Measurements from ENCODE around the gene EHMT2.
"Not testable (repeated sequence)": the region's sequence is repeated elsewhere in the genome, so short reads cannot be mapped to it uniquely, and the experiment has no call there.

Gene EHMT2

DNA sequence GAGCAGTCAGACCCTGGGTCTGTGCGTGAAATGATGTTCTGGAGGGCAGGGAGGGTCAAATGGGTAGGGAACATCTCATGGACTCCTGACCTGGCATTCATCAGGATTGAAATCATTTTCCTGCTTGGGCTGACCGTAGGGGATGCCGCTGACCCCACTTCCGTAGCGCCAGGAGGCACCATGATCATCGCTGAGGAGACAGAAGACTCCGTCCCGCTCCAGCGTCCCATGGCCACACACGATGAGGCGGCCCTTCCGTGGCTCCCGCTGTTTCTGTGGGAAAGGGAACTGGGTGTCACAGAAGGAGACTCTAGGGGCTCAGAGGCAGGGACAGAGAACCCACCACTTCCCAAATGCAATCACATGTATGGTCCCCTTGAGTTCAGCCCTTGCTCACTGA lies 37.1 kb downstream of the EHMT2 start:
- no peak overlapping the region for H3K4me3 ChIP-seq (ENCODE audit: low read depth, low read length)
- peaks cover 0 to 44% of the 10 kb centered on the region in 2 experiments; a peak in 2 of 3 replicates for H3K36me3 ChIP-seq (ENCODE audit: control insufficient read depth in 2 of 2, insufficient read depth in 1 of 2, low read length in 2 of 2)
- TF ChIP-seq ZNF530 (tag by site-specific recombination; IDR thresholded peaks at IDR 0.05; ENCODE audit: low read depth), result no peak
- no peak for TF ChIP-seq ZNF133 (tag by site-specific recombination; IDR thresholded peaks at IDR 0.05)
- no peaks in the 10 kb centered on the region for H3K9me3 ChIP-seq (ENCODE audit: control insufficient read depth, insufficient read depth, low read depth, low read length)
- no peaks in the 10 kb centered on the region for H3K4me1 ChIP-seq (ENCODE audit: control insufficient read depth, insufficient read depth, low read length)
- POLR2A ChIA-PET, result interaction anchor here (0.5 to 2.0 kb wide), 4 partner anchors 19 to 46 kb away, joined by 3 to 7 read pairs (median 4); partner anchors contain the start of gene HSPA1B
- CTCF ChIA-PET, result interaction anchor here (0.9 to 1.5 kb wide), 3 partner anchors 79 to 188 kb away, joined by 3 to 4 read pairs (median 3); no protein-coding TSS in a partner anchor
- no peak overlapping the region for H3K27ac ChIP-seq (ENCODE audit: extremely low read depth, low read depth, low read length)

DNA sequence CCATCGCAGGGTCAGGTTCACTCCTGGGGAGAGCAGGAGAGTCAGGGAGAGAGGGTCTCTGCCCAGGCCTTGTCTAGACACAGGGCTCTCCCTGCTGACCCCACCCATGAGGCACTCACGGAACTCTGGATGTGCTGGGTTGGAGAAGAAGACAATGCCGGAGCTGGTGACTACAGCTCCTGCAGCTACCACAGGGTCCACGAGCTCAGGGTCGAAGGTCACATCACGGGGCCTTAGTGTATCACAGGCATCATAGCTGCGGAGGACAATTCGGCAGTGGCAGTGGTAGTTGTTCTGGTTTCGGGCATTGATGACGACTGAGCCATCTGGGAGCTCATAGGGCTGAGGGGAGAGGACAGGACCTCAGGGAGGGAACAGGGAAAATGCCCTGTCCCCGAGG lies 37.6 kb downstream of the EHMT2 start:
- TF ChIP-seq ZBTB17 (tag by site-specific recombination; IDR thresholded peaks at IDR 0.05), result no peak
- no peak for TF ChIP-seq ZNF350 (tag by site-specific recombination; IDR thresholded peaks at IDR 0.05)
- no peak for TF ChIP-seq ZNF660 (tag by site-specific recombination; IDR thresholded peaks at IDR 0.05)
- TF ChIP-seq, protein P1, sequence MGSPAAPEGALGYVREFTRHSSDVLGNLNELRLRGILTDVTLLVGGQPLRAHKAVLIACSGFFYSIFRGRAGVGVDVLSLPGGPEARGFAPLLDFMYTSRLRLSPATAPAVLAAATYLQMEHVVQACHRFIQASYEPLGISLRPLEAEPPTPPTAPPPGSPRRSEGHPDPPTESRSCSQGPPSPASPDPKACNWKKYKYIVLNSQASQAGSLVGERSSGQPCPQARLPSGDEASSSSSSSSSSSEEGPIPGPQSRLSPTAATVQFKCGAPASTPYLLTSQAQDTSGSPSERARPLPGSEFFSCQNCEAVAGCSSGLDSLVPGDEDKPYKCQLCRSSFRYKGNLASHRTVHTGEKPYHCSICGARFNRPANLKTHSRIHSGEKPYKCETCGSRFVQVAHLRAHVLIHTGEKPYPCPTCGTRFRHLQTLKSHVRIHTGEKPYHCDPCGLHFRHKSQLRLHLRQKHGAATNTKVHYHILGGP (tag by site-specific recombination; IDR thresholded peaks at IDR 0.05), result no peak
- Histone ChIP-seq H3K4me3 (ENCODE audit: low read depth, low read length) (no peak overlapping the region), H3K9me3 (ENCODE audit: control insufficient read depth, insufficient read depth, low read depth, low read length) (no peaks in the 10 kb centered on the region), H3K27ac (ENCODE audit: extremely low read depth, low read depth, low read length) (no peak overlapping the region), H3K36me3 (ENCODE audit: control insufficient read depth in 2 of 2, insufficient read depth in 1 of 2, low read length in 2 of 2) (peaks cover 0 to 45% of the 10 kb centered on the region in 2 experiments; a peak in 2 of 3 replicates), H3K4me1 (ENCODE audit: control insufficient read depth, insufficient read depth, low read length) (no peaks in the 10 kb centered on the region)
- ChIA-PET CTCF (interaction anchor here (0.6 to 1.5 kb wide), 5 partner anchors 21 to 188 kb away, joined by 3 to 4 read pairs (median 3); no protein-coding TSS in a partner anchor), POLR2A (interaction anchor here (0.7 to 2.0 kb wide), 5 partner anchors 18 to 195 kb away, joined by 3 to 7 read pairs (median 4); partner anchors contain the start of genes GPANK1 and HSPA1B)

DNA sequence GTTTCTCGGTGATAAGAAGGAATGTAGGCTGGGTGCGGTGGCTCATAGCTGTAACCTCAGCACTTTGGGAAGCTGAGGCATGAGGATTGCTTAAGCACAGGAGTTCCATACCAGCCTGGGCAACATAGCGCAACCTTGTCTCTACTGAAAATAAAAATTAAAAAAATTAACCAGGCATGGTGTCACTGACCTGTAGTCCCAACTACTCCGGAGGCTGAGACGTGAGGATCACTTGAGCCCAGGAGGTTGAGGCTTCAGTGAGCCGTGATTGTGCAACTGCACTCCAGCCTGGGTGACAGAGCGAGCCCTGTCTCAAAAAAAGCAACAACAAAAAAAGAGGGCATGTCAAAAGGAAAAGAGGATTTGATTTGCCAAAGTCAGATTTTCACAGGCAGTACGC lies 38.8 kb downstream of the EHMT2 start:
- POLR2A ChIA-PET, result interaction anchor here (0.7 to 2.0 kb wide), 4 partner anchors 15 to 194 kb away, joined by 3 to 7 read pairs (median 4); partner anchors contain the start of genes GPANK1 and HSPA1B
- TF ChIP-seq REPIN1 (tag by site-specific recombination; IDR thresholded peaks at IDR 0.05; ENCODE audit: low read depth) (no peak), GFI1B (tag by site-specific recombination; IDR thresholded peaks at IDR 0.05) (no peak)
- TF ChIP-seq, protein P2, sequence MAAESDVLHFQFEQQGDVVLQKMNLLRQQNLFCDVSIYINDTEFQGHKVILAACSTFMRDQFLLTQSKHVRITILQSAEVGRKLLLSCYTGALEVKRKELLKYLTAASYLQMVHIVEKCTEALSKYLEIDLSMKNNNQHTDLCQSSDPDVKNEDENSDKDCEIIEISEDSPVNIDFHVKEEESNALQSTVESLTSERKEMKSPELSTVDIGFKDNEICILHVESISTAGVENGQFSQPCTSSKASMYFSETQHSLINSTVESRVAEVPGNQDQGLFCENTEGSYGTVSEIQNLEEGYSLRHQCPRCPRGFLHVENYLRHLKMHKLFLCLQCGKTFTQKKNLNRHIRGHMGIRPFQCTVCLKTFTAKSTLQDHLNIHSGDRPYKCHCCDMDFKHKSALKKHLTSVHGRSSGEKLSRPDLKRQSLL (tag by site-specific recombination; IDR thresholded peaks at IDR 0.05), result no peak
- TF ChIP-seq, protein P3, sequence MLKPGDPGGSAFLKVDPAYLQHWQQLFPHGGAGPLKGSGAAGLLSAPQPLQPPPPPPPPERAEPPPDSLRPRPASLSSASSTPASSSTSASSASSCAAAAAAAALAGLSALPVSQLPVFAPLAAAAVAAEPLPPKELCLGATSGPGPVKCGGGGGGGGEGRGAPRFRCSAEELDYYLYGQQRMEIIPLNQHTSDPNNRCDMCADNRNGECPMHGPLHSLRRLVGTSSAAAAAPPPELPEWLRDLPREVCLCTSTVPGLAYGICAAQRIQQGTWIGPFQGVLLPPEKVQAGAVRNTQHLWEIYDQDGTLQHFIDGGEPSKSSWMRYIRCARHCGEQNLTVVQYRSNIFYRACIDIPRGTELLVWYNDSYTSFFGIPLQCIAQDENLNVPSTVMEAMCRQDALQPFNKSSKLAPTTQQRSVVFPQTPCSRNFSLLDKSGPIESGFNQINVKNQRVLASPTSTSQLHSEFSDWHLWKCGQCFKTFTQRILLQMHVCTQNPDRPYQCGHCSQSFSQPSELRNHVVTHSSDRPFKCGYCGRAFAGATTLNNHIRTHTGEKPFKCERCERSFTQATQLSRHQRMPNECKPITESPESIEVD (tag by site-specific recombination; IDR thresholded peaks at IDR 0.05), result no peak
- CTCF ChIA-PET, result interaction anchor here (0.8 to 1.3 kb wide), 2 partner anchors 93 to 179 kb away, joined by 3 to 4 read pairs; no protein-coding TSS in a partner anchor
- Histone ChIP-seq H3K36me3 (ENCODE audit: control insufficient read depth in 2 of 2, insufficient read depth in 1 of 2, low read length in 2 of 2) (peaks cover 0 to 45% of the 10 kb centered on the region in 2 experiments; a peak in 2 of 3 replicates), H3K4me3 (ENCODE audit: low read depth, low read length) (no peak overlapping the region), H3K9me3 (ENCODE audit: control insufficient read depth, insufficient read depth, low read depth, low read length) (no peaks in the 10 kb centered on the region), H3K27ac (ENCODE audit: extremely low read depth, low read depth, low read length) (no peak overlapping the region), H3K4me1 (ENCODE audit: control insufficient read depth, insufficient read depth, low read length) (no peaks in the 10 kb centered on the region)

DNA sequence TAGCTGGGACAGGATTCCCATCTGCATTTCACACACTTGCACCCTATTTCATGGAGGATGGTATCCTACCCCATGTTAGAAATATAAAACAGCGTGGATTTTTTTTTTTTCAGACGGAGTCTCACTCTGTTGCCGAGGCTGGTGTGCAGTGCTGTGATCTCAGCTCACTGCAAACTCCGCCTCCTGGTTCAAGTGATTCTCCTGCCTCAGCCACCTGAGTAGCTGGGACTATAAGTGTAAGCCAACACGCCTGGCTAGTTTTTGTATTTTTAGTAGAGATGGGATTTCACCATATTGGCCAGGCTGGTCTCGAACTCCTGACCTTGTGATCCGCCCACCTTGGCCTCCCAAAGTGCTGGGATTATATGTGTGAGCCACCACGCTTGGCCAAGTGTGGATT lies 39.7 kb downstream of the EHMT2 start:
- H3K4me3 ChIP-seq (ENCODE audit: low read depth, low read length); H3K4me1 ChIP-seq (ENCODE audit: control insufficient read depth, insufficient read depth, low read length); CTCF ChIA-PET; H3K27ac ChIP-seq (ENCODE audit: extremely low read depth, low read depth, low read length); H3K9me3 ChIP-seq (ENCODE audit: control insufficient read depth, insufficient read depth, low read depth, low read length): not testable (repeated sequence)
- POLR2A ChIA-PET, result interaction anchor here (0.7 to 1.7 kb wide), 4 partner anchors 23 to 44 kb away, joined by 3 to 7 read pairs (median 4); partner anchors contain the start of genes EHMT2 and HSPA1B
- peaks cover 0 to 45% of the 10 kb centered on the region in 2 experiments; a peak in 2 of 3 replicates for H3K36me3 ChIP-seq (ENCODE audit: control insufficient read depth in 2 of 2, insufficient read depth in 1 of 2, low read length in 2 of 2)

DNA sequence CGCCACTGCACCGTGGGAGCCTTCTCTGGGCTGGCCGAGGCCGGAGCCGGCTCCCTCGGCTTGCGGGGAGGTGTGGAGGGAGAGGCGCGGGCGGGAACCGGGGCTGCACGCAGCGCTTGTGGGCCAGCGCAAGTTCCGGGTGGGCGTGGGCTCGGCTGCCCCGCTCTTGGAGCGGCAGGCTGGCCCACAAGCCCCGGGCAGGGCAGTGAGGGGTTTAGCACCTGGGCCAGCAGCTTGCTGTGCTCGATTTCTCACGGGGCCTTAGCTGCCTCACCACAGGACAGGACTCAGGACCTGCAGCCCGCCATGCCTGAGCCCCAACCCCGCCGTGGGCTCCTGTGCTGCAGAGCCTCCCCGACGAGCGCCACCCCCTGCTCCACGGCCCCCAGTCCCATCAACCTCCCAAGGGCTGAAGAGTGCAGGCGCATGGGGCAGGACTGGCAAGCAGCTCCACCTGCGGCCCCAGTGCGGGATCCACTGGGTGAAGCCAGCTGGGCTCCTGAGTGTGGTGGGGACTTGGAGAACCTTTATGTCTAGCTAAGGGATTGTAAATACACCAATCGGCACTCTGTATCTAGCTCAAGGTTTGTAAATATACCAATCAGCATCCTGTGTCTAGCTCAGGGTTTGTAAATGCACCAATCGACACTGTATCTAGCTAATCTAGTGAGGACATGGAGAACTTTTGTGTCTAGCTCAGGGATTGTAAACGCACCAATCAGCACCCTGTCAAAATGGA lies 45.3 kb downstream of the EHMT2 start:
- CTCF ChIA-PET; H3K36me3 ChIP-seq (ENCODE audit: control insufficient read depth in 2 of 2, insufficient read depth in 1 of 2, low read length in 2 of 2); H3K27ac ChIP-seq (ENCODE audit: extremely low read depth, low read depth, low read length); H3K4me1 ChIP-seq (ENCODE audit: control insufficient read depth, insufficient read depth, low read length); H3K9me3 ChIP-seq (ENCODE audit: control insufficient read depth, insufficient read depth, low read depth, low read length); H3K4me3 ChIP-seq (ENCODE audit: low read depth, low read length): not testable (repeated sequence)
- POLR2A ChIA-PET, result interaction anchor here (0.6 to 1.5 kb wide), 5 partner anchors 11 to 25 kb away, joined by 4 to 10 read pairs (median 5); partner anchors contain the start of genes HSPA1B and NEU1
